HCT116 (cell line): ENCODE measurements around the gene TFEB. TPM values are rescaled to one million over a fixed set of nuclear protein-coding genes. Genes with fewer than 3 reads are reported as not detected.

Experiments
- ATAC-seq: fragments of 200-7000 bp; cut with Tn5 transposase; 2 replicates; pipeline ENCODE4 v1.9.1; 2020; ENCODE audit warnings: mild to moderate bottlenecking, moderate library complexity
- BruUV-seq: library from RNA; stranded (reverse); fragments of 400-500 nt; replicated peaks from 2 replicates; lab custom pipeline; 2021; lab: Mats Ljungman, UMichigan
- CTCF ChIA-PET: fragments of 300-600 bp; sonication (Branson Sonifier 250); formaldehyde crosslinking; loops from one replicate; lab custom pipeline; 2021; ENCODE audit warnings: antibody characterized with exemption; lab: Charles Lee
- POLR2A ChIA-PET: fragments of 300-600, 350-600 bp; sonication (Branson Sonifier 250); formaldehyde crosslinking; loops from one replicate; lab custom pipeline; 2021; ENCODE audit warnings: antibody characterized with exemption; lab: Charles Lee
- RAD21 ChIA-PET, 2 experiments: fragments of 300-600 bp; sonication (Branson Sonifier 250); formaldehyde crosslinking; loops; one replicate each; lab custom pipeline; 2023; ENCODE audit warnings: low total read pairs in 2 of 2; ENCODE audit not compliant: uncharacterized antibody in 2 of 2, unreplicated experiment in 2 of 2, low non-redundant PET in 1 of 2; lab: Charles Lee
- DNase-seq: peaks from one replicate; pipeline ENCODE4 v3.0.0-alpha.2; 2010; ENCODE audit warnings: low read depth, low spot score
- H2AFZ ChIP-seq: fragments of 200-600 bp; shearing (Covaris generic), sonication (generic); 2 replicates; pipeline ENCODE4 v1.6.1; 2017; ENCODE audit warnings: low read depth, mixed run types, mixed read lengths, antibody characterized with exemption, low read length; ENCODE audit not compliant: poor library complexity, severe bottlenecking
- H3K27ac ChIP-seq: 2 replicates; pipeline ENCODE4 v1.5.1; 2012; ENCODE audit warnings: low read depth, low read length
- H3K27me3 ChIP-seq: fragments of 200-600 bp; sonication (generic); 2 replicates; pipeline ENCODE4 v1.6.1; 2016; ENCODE audit warnings: mixed run types, low read length, mixed read lengths; ENCODE audit not compliant: insufficient read depth
- H3K36me3 ChIP-seq, 2 experiments: fragments of 200-500 bp in 1 of 2; fragments of 200-600 bp in 1 of 2; sonication (Bioruptor generic) in 1 of 2; sonication (generic) in 1 of 2; 2 replicates each; pipeline versions ENCODE4 v1.5.1 to v1.6.1; 2014 to 2016; ENCODE audit warnings: low read length in 2 of 2, inconsistent platforms in 1 of 2, mixed read lengths in 1 of 2, mixed run types in 1 of 2; ENCODE audit not compliant: insufficient read depth in 2 of 2, control insufficient read depth in 1 of 2
- H3K4me1 ChIP-seq, 2 experiments: fragments of 200-600 bp in 1 of 2; sonication (generic) in 1 of 2; 2 replicates each; pipeline versions ENCODE4 v1.5.1 to v1.6.1; 2012 to 2017; ENCODE audit warnings: low read length in 2 of 2, inconsistent platforms in 1 of 2, mild to moderate bottlenecking in 1 of 2, mixed read lengths in 1 of 2, mixed run types in 1 of 2, moderate library complexity in 1 of 2; ENCODE audit not compliant: insufficient read depth in 2 of 2, control insufficient read depth in 1 of 2
- H3K4me2 ChIP-seq: fragments of 200-600 bp; sonication (generic); 2 replicates; pipeline ENCODE4 v1.6.1; 2017; ENCODE audit warnings: mixed run types, low read length, mixed read lengths
- H3K4me3 ChIP-seq, 2 experiments: fragments of 200-600 bp in 1 of 2; sonication (generic) in 1 of 2; replicated peaks in 1 of 2; 2 replicates each; pipeline ENCODE4 v1.5.1; 2011 to 2016; ENCODE audit warnings: low read length in 2 of 2, control low read depth in 1 of 2, low read depth in 1 of 2, mild to moderate bottlenecking in 1 of 2, mixed read lengths in 1 of 2, mixed run types in 1 of 2
- H3K79me2 ChIP-seq: fragments of 200-600 bp; sonication (generic); 2 replicates; pipeline ENCODE4 v1.6.1; 2017; ENCODE audit warnings: mild to moderate bottlenecking, mixed run types, low read length, moderate library complexity, mixed read lengths; ENCODE audit not compliant: insufficient read depth
- H3K9ac ChIP-seq: fragments of 200-600 bp; sonication (generic); 2 replicates; pipeline ENCODE4 v1.6.1; 2016; ENCODE audit warnings: low read length, mixed read lengths
- H3K9me2 ChIP-seq: fragments of 200-600 bp; sonication (generic), shearing (Covaris generic); 2 replicates; pipeline ENCODE4 v1.6.1; 2017; ENCODE audit warnings: mixed run types, mild to moderate bottlenecking, moderate library complexity; ENCODE audit not compliant: insufficient read depth
- H3K9me3 ChIP-seq, 2 experiments: fragments of 200-500 bp in 1 of 2; fragments of 200-600 bp in 1 of 2; sonication (Bioruptor generic) in 1 of 2; sonication (generic) in 1 of 2; 2 replicates each; pipeline ENCODE4 v1.6.1; 2014 to 2017; ENCODE audit warnings: low read length in 2 of 2, mixed read lengths in 2 of 2, inconsistent platforms in 1 of 2, low read depth in 1 of 2, mild to moderate bottlenecking in 1 of 2, mixed run types in 1 of 2, moderate library complexity in 1 of 2; ENCODE audit not compliant: control insufficient read depth in 1 of 2, insufficient read depth in 1 of 2
- H4K20me1 ChIP-seq: fragments of 200-600 bp; sonication (generic), shearing (Covaris generic); 2 replicates; pipeline ENCODE4 v1.6.1; 2017; ENCODE audit warnings: mixed run types, mild to moderate bottlenecking, moderate library complexity; ENCODE audit not compliant: insufficient read depth
- ATF3 ChIP-seq: IDR thresholded peaks from 2 replicates; pipeline ENCODE4 v1.6.1; 2012
- CBX3 ChIP-seq: IDR thresholded peaks from 2 replicates; pipeline ENCODE4 v1.6.1; 2012; ENCODE audit warnings: low read depth
- EGR1 ChIP-seq: IDR thresholded peaks from 2 replicates; pipeline ENCODE4 v1.6.1; 2012; ENCODE audit warnings: low read depth
- ELF1 ChIP-seq: IDR thresholded peaks from 2 replicates; pipeline ENCODE4 v1.6.1; 2012; ENCODE audit warnings: low read depth, borderline replicate concordance
- EZH2 ChIP-seq: fragments of 200-600 bp; sonication (generic); IDR thresholded peaks from 2 replicates; pipeline ENCODE4 v1.6.1; 2017; ENCODE audit warnings: antibody characterized with exemption, mixed run types
- FOSL1 ChIP-seq: IDR thresholded peaks from 2 replicates; pipeline ENCODE4 v1.6.1; 2012; ENCODE audit warnings: low read depth
- JUND ChIP-seq: IDR thresholded peaks from 2 replicates; pipeline ENCODE4 v1.6.1; 2012
- MAX ChIP-seq: IDR thresholded peaks from 2 replicates; pipeline ENCODE4 v1.6.1; 2012
- POLR2A ChIP-seq: IDR thresholded peaks from 2 replicates; pipeline ENCODE4 v1.7.0; 2011; ENCODE audit warnings: borderline replicate concordance; ENCODE audit not compliant: insufficient read depth, insufficient read length; ENCODE audit errors: extremely low read depth
- POLR2AphosphoS5 ChIP-seq: IDR thresholded peaks from 2 replicates; pipeline ENCODE4 v1.6.1; 2011; ENCODE audit warnings: mild to moderate bottlenecking, low read depth, low read length, moderate library complexity
- SIN3A ChIP-seq: IDR thresholded peaks from 2 replicates; pipeline ENCODE4 v1.6.1; 2012; ENCODE audit warnings: low read depth
- SRF ChIP-seq: IDR thresholded peaks from 2 replicates; pipeline ENCODE4 v1.6.1; 2012; ENCODE audit warnings: low read depth
- TCF7L2 ChIP-seq: IDR thresholded peaks from 2 replicates; pipeline ENCODE4 v1.7.0; 2011; ENCODE audit warnings: borderline replicate concordance, inconsistent platforms; ENCODE audit not compliant: insufficient read depth, insufficient read length; ENCODE audit errors: extremely low read depth
- YY1 ChIP-seq: IDR thresholded peaks from 2 replicates; pipeline ENCODE4 v1.6.1; 2011; ENCODE audit warnings: low read length, low read depth, moderate library complexity, mild to moderate bottlenecking; ENCODE audit not compliant: insufficient replicate concordance; ENCODE audit errors: extremely low read depth
- ZBTB33 ChIP-seq: IDR thresholded peaks from 2 replicates; pipeline ENCODE4 v1.6.1; 2011; ENCODE audit warnings: mild to moderate bottlenecking, low read length, moderate library complexity; ENCODE audit not compliant: insufficient replicate concordance; ENCODE audit errors: extremely low read depth
- ZNF274 ChIP-seq: fragments of 200-500 bp; sonication (Bioruptor generic); IDR thresholded peaks from 2 replicates; pipeline ENCODE4 v1.6.1; 2014; ENCODE audit warnings: mild to moderate bottlenecking, low read depth, low read length, inconsistent platforms
- intact Hi-C: fragments of 100-400 bp; cut with micrococcal nuclease; formaldehyde crosslinking; loops from 2 replicates; pipeline ENCODE4 v1.10.0; 2022
- total RNA-seq: library from RNA; stranded (reverse); gene quantifications from one replicate; pipeline ENCODE4 v1.2.1, GENCODE V29; 2021; ENCODE audit not compliant: unreplicated experiment
- TF ChIP-seq, protein P1 (sequence below): IDR thresholded peaks from 2 replicates; pipeline ENCODE4 v1.6.1; 2012; ENCODE audit warnings: low read depth
- TF ChIP-seq, protein P2 (sequence below), 3 experiments: fragments of 200-600 bp in 1 of 3; sonication (generic) in 1 of 3; IDR thresholded peaks in 2 of 3; conservative IDR thresholded peaks in 1 of 3; 2 replicates each; pipeline ENCODE4 v1.5.1; 2012 to 2017; ENCODE audit warnings: low read depth in 2 of 3, low read length in 2 of 3, antibody characterized with exemption in 1 of 3, borderline replicate concordance in 1 of 3, control low read depth in 1 of 3, mild to moderate bottlenecking in 1 of 3, mixed read lengths in 1 of 3, mixed run types in 1 of 3, moderate library complexity in 1 of 3; ENCODE audit not compliant: insufficient read depth in 1 of 3

Gene TFEB
- total RNA-seq, 1 experiment from 2014 or later = 4.8 TPM

DNA sequence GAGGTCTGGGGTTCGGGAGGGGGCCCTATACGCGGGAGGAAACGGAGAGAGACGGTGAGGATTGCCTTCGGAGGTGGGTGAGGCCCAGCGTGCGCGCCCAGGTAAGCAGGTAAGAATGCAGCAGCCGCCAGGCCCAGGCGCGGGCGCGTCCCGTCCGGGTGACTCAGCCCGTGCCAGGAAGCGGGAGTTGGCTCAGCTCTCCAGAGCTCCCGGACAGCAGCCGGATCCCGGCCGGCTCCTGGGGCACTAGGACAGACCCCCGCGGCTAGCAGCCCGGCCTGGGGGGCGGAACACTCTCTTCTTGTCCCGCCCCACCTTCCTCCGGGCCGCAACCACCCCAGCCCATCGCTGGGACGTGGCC, 98.6 kb downstream of the TFEB start (continued):
- TF ChIP-seq, protein P1, sequence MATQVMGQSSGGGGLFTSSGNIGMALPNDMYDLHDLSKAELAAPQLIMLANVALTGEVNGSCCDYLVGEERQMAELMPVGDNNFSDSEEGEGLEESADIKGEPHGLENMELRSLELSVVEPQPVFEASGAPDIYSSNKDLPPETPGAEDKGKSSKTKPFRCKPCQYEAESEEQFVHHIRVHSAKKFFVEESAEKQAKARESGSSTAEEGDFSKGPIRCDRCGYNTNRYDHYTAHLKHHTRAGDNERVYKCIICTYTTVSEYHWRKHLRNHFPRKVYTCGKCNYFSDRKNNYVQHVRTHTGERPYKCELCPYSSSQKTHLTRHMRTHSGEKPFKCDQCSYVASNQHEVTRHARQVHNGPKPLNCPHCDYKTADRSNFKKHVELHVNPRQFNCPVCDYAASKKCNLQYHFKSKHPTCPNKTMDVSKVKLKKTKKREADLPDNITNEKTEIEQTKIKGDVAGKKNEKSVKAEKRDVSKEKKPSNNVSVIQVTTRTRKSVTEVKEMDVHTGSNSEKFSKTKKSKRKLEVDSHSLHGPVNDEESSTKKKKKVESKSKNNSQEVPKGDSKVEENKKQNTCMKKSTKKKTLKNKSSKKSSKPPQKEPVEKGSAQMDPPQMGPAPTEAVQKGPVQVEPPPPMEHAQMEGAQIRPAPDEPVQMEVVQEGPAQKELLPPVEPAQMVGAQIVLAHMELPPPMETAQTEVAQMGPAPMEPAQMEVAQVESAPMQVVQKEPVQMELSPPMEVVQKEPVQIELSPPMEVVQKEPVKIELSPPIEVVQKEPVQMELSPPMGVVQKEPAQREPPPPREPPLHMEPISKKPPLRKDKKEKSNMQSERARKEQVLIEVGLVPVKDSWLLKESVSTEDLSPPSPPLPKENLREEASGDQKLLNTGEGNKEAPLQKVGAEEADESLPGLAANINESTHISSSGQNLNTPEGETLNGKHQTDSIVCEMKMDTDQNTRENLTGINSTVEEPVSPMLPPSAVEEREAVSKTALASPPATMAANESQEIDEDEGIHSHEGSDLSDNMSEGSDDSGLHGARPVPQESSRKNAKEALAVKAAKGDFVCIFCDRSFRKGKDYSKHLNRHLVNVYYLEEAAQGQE = no peak
- TF ChIP-seq SIN3A = 0 out of 2 replicates have a peak, but pooled peaks have one; percentile 53
- TF ChIP-seq, all 23 proteins: peak for 7

- no TSS peak for BruUV-seq
- no peak for ATAC-seq
- no peak overlapping the region for H3K4me2 ChIP-seq
- peaks cover 19 to 21% of the 10 kb centered on the region in 2 experiments for H3K4me1 ChIP-seq
- H4K20me1 ChIP-seq = no peaks in the 10 kb centered on the region
- H3K9ac ChIP-seq = no peak overlapping the region
- H3K36me3 ChIP-seq = no peaks in the 10 kb centered on the region
- no peak overlapping the region for H2AFZ ChIP-seq
- no peaks in the 10 kb centered on the region for H3K9me3 ChIP-seq
- no peaks in the 10 kb centered on the region for H3K27me3 ChIP-seq
- H3K79me2 ChIP-seq = peaks cover 10% of the 10 kb centered on the region; the same call in 1 of the 2 replicates
- TF ChIP-seq, protein P2, sequence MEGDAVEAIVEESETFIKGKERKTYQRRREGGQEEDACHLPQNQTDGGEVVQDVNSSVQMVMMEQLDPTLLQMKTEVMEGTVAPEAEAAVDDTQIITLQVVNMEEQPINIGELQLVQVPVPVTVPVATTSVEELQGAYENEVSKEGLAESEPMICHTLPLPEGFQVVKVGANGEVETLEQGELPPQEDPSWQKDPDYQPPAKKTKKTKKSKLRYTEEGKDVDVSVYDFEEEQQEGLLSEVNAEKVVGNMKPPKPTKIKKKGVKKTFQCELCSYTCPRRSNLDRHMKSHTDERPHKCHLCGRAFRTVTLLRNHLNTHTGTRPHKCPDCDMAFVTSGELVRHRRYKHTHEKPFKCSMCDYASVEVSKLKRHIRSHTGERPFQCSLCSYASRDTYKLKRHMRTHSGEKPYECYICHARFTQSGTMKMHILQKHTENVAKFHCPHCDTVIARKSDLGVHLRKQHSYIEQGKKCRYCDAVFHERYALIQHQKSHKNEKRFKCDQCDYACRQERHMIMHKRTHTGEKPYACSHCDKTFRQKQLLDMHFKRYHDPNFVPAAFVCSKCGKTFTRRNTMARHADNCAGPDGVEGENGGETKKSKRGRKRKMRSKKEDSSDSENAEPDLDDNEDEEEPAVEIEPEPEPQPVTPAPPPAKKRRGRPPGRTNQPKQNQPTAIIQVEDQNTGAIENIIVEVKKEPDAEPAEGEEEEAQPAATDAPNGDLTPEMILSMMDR (IDR thresholded peaks at IDR 0.05 in 2 of 3, conservative IDR thresholded peaks at IDR 0.05 in 1 of 3; ENCODE audit: borderline replicate concordance in 1 of 3, insufficient read depth in 1 of 3, low read depth in 2 of 3, low read length in 2 of 3) = no peak
- TF ChIP-seq SRF (no peak), POLR2A (no peak), EGR1 (no peak), CBX3 (no peak), ELF1 (no peak), TCF7L2 (no peak), MAX (no peak), POLR2AphosphoS5 (no peak), ZNF274 (no peak), YY1 (no peak), ATF3 (no peak), EZH2 (no peak), ZBTB33 (no peak), JUND (no peak), FOSL1 (no peak)
- RAD21 ChIA-PET = no interaction called here
- POLR2A ChIA-PET = interaction anchor here (0.6 to 0.9 kb wide), 2 partner anchors 21 to 1387 kb away, joined by 3 to 4 read pairs; no protein-coding TSS in a partner anchor
- CTCF ChIA-PET = no interaction called here
- no peak overlapping the region for H3K4me3 ChIP-seq
- no peak overlapping the region for H3K27ac ChIP-seq
- DNase-seq = no peak
- intact Hi-C loops = no loop called here
- H3K9me2 ChIP-seq = no peaks in the 10 kb centered on the region
Measured at GRCh38 chr6:41635365-41635764, 100.0 kb downstream of the TFEB start.
